NCI-H1105 (cell line): Measurements from ENCODE around the gene RASL12.
A peak's percentile ranks its signal among the peaks of the same experiment; 100 is the strongest.
"Not testable (repeated sequence)": the region's sequence is repeated elsewhere in the genome, so short reads cannot be mapped to it uniquely, and the experiment has no call there.

Source experiments
- DNase-seq: peaks from one replicate; lab custom pipeline; 2025; lab: John Stamatoyannopoulos, UW

RASL12 gene

DNA sequence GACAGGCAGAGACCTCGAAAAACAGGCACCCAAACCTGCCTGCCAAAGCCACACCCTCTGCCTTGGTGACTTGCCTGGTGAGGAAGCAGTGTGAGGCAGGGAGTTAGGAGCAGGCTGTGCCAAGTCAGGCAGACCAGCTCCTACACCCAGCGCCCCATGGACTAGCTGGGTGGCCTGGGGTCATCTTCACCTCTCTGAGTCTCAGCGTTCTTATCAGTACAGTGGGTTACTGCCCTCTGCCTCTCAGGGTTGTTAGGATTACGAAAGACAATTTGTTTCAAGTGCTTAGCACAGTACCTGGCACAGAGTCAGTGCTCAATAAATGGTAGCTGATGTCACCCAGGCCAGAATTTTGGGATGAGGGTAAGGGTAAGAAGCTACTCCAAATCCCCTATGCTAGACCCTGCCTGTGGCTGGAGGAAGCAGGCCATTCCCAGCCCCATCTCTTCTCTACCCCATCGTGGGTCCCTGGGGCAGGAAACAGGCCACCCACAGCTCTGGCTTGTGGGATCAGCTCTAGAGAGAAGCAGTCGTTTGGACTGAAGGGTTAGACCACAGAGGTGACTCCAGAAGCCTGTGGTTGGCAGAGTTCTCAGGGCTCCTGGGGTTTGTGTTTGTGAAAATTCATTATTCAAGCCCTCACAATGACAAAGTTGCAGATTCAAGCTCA, 12.5 kb downstream of the RASL12 start:
- no peak for DNase-seq

DNA sequence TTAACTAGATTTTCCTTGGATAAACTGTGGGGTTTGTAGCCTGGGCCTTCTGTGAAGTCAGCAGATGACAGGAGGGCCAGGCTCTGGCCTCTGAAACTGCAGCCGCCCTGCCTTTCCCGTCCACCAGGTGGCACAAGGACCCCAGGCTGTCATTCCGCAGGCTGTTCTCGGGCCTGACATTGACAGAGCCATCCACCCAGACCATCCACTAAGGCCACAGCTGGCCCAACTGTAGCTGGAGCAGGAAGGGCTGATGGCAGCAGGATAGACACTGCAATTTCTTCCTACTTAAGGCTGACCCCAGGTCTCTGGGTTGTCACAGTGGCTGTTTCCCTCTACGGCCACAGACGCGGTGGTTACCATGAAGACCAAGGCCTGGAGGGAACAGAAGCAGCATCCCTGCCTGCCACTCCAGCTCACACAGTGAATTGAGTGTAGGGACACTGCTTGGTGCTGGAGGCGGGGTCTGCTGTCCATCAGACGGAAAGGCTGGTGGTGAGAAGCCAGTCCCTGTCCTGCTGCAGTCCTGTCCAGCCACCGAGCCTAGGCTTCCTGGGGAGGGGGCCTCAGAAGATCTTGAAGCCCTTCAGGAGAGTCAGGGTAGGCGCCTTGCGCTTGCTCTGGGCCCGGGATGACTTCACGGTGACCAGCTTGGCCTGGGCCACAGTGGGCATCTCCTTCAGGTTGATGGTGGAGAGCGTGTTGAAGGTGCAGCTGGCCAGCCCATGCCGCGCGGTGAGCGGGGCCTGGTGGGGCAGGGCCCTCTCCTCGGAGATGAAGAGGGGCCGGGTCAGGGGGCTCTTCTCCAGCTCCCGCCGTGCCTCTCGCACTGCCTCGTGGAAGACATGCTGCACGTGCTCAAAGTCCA, 13.2 kb downstream of the RASL12 start:
- peak; percentile 40 for DNase-seq

DNA sequence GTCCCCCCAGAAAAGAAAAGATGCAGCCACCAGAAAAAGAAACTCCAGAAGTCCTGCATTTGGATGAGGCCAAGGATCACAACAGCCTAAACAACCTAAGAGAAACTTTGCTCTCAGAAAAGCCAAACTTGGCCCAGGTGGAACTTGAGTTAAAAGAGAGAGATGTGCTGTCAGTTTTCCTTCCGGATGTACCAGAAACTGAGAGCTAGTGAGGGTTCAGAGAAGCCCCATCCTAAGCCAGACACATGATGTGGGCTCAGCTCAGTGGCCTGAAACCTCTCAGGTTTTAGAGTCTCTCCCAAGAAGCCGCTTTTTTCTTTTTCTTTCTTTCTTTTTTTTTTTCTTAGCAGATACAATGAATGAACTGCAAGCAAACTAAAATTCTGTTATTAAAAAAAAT, 14.8 kb downstream of the RASL12 start:
- DNase-seq: no peak

DNA sequence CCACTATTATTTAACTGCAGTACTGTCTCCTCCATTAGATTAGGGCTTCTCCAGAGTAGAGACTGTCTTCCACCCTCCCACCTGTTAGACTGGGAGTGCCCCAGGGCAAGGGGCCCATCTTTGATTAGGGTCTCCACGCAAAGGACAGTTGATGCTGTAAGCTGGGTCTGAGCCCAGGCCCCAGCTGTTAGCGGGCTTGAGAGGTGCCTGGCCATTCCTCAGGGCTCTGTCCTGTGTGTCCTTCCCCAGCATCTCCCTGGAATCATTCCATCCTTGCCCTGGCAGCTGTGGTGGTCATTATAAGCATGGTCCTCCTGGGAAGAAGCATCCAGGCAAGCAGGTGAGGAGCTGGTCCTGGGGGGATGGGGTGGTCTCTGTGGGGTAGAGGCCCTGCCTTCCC, 16.5 kb downstream of the RASL12 start:
- DNase-seq: no peak

DNA sequence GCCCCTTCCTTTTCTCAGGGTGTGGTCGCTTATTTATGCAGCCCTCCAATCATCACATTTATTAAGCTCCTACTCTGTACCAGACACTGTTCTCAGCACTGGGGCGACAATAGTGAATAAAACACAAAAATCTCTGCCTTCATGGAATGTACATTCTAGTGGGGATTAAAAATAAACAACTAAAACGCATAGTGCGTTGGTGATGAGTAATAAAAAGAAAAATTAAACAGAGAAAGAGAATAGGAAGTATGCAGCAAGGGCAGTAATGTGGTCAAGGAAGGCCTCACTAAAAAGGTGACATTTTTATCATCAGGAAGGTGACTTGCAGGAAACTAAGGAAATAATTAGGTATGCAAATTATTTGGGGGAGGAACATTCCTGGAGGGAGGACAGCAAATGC, 17.5 kb downstream of the RASL12 start:
- DNase-seq: no peak

DNA sequence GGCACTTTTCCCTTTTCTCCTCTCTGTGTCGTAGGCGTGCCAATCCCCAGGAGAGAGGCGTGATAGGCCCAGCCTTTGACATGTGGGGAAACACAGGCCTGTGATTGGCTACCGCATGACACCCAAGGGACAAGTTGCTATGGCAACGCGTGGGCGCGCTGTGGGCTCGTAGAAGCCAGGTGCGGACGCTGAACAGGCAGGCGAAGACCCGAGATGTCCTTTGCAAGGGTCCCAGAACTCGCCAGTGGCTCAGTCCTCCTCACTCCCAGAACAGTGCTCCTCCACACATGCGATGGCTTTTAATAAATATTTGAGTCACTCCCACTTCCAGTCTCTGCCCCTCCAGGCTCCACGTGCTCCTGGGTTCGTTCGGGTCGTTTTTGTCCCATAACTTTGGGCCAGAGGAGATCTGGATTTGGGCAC, 18.4 kb downstream of the RASL12 start:
- peak; percentile 100 for DNase-seq

DNA sequence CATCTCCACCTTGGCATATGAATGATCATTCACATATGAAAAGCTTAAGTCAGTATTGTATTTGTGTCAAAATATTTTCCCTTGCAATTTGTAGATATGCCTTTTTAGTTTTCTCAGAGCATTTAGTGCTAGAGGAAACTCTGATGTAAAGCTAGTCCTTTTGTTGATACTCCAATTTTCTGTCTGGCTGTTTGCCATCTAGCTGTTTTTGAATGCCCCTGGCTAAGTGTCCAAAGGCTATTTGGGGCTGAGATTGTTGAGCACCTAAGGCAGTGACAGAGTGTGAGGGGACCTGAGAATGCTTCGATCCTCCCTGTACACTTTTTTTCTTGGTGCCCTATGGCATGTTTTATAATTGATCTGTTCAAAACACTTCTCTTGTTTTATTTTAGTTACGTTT, 19.6 kb downstream of the RASL12 start:
- peak; percentile 8 for DNase-seq

DNA sequence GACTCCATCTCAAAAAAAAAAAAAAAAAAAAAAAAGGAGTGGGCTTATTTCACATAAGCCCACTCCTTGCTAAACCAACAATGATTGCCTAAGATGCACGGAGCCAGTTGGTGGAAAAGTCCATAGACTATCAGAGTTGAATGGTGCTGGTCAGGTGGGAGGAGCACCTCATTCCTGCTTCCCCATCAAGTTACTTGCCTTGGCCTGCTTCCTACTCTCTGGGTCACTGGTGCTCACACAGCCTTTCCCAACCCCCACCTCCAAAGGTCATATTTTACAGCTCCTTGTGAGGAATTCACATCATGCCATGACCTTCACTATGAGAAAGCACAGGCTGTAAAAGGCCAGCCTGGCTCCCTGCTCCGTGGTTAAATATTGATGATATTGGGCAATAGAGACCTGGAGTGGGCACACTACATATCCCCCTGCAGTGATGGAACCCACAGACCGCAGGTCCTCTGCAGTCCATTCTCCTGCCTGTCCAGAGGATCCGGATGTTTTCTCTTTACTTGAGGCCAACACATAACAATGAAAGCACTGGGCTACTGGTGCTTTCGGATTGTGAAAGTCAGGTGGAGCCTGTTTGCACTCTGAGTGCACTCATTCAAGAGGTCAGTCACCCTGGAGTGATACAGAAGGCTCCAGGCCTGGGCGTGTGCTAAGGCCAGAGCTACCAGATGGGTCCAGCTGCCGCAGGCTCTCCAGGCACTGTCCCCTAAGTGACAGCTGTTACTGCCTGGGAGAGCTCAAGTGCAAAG, 22.9 kb downstream of the RASL12 start, which contains the start of gene SLC51B:
SLC51B (plus strand) TSS at position 664 of the 758 bp plus-strand sequence. CDS start 4,618 bp downstream, outside the sequence.
- DNase-seq: no peak

DNA sequence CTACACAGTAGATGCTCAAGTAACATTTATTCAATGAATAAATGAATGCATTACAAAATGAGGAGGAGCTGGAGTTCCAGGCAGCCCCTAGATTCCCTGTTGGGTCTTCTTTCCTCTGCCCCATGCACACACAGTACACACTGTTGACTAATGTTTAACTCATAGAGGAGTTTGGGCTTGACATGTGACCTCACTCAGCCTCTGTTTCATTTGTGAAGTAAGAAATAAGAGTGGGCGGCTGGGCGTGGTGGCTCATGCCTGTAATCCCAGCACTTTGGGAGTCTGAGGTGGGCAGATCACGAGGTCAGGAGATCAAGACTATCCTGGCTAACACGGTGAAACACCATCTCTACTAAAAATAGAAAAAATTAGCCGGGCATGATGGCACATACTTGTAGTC, 23.6 kb downstream of the RASL12 start:
- DNase-seq: not testable (repeated sequence)

DNA sequence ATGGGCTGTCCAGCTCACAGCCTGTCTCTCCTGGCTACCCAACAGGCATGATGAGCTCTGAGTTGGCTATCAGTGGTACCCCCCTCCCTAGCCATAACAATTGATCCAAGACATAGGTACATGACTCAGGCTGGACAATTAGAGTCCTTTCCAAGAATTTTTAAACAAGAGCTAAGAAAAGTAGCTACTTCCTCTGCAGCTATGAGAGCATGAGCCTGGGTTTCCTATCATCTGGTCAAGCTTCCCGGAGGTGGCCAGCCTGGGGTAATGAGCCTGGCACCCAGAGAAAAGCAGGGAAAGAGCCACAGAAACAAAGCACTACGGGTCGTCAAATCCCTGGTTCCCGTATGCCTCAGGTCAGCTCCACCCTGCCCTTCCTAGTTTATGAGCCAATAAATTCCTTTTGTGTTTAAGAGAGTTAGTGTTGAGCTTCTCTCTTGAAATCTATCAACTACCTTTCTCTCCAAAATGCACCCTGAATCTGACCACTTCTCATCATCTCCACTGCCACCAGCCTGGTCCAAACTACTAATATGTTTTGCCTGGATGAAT, 24.9 kb downstream of the RASL12 start:
- DNase-seq: no peak

DNA sequence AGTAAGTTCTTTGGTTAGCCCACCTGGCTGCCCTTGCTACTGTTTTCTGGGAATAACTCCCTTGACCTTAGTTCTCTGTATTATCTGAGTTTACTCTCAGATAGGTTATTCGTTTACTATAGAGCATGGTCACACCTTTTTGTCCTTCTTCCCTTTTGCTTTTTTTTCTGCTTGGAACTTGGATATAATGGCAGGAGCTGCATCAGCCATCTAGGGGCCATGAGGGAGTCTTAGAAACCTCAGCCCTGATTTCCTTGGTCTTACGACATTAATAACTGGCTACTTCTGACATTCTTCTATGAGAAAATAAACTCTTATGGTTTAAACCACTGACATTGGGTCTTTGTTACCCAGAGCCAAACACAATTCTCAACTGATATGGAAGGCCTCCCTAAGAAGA, 26.0 kb downstream of the RASL12 start:
- no peak for DNase-seq

DNA sequence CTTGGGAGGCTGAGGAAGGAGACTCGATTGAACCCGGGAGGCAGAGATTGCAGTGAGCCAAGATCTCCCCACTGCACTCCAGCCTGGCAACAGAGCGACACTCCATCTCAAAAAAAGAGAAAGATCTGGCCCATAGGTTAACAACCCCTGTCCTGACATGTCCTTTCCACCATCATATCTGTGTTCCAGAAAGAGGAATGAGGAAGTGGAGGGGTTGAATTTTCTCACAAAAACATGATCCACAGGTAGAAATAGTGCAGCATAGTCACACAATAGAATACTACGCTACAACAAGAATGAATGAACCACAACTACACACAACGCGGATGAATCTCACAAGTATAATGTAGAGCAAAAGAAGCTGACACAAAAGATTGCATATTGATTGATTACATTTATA, 27.3 kb downstream of the RASL12 start:
- DNase-seq: no peak

DNA sequence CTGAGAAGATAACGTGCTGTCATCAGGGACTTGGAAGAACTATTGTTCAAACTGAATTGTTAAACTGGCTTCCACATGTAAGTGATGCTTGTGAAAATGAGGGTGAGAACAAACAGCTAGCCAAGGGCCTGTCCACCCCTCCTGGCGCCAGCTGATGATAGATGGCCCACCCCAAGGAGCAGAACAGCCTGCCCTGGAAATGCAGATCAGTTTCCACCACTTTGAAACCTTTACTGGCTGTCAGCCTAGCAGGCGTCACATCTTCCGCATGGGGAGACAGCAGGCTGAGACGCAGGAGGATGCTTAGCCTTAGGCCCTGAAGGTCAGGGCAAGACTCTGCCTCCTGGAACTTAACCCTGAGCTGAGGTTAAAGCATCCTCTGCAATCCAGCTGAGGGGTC, 29.0 kb downstream of the RASL12 start:
- no peak for DNase-seq

DNA sequence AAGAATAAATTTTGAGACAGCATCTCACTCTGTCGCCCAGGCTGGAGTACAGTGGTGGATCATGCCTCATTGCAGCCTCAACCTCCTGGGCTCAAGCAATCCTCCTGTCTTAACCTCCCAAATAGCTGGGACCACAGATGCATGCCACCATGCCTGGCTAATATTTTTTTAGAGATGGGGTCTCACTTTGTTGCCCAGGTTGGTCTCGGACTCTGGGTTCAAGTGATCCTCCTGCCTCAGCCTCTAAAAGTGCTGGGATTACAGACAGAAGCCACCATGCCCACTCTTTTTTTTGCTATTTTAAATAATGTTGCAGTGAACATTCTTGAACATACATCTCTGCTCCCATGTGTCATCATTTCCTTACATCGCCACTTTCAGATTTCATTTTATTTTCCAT, 29.4 kb downstream of the RASL12 start:
- no peak for DNase-seq

DNA sequence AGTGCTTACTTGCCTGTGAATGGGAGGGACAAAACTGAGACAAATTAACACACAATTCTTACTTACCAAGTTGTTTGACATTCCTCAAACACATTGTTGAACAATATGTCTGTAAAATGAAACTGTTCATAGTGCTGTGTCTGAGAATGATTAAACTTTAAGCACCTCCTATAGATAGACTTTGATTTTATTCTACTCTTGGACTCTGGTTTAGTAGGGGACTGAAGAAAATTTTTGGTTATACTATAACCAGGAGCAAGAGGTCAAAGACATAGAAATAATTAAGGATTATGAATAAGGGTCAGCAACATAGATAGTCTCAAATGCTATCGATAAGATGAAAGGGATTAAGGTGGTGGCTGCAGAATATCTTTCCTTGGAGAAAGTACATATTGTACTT, 30.5 kb downstream of the RASL12 start:
- no peak for DNase-seq

DNA sequence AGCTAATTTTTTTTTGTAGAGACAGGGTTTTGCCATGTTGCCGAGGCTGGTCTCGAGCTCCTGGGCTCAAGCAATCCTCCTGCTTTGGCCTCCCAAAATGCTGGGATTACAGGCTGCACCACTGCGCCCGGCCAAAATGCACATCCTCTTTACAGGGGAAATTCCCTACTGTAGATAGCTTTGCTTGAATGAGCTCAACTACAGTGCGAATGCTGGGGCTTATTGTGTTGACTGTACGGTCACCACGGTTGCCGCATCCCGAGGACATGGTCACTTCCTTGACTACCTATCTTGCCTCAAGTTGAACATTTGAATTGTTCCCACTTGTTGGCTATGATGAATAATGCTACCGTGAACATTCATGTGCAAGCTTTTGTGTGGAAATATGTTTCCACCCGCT, 33.1 kb downstream of the RASL12 start:
- no peak for DNase-seq

DNA sequence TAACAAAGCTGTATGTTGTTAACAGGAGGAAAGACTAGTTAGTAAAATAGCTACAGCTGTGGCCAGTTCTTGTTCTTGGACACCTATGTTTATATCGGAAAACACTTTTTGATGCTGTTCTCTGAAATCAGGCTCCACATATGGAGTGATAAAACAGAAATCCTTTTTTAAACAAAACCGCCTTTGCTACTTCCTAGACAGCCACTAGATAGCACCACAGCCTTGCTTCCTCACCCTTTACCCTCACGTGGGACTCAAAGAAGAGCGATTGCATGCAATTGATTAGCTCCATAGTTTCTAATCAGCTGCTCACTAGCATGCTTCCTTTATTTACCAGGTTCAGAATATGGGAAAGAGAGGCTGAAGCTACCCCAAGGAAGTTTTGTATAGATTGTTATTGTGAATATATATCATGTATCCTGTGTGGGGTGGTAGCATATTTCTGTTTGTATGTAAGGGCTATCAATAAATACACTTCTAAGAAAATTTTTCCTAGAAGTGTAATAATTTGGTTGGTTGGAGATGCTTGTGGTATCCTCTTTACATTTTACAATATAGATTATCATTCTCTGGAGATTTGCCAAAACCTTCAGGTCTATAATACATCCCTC, 34.0 kb downstream of the RASL12 start:
- DNase-seq: peak; percentile 7

DNA sequence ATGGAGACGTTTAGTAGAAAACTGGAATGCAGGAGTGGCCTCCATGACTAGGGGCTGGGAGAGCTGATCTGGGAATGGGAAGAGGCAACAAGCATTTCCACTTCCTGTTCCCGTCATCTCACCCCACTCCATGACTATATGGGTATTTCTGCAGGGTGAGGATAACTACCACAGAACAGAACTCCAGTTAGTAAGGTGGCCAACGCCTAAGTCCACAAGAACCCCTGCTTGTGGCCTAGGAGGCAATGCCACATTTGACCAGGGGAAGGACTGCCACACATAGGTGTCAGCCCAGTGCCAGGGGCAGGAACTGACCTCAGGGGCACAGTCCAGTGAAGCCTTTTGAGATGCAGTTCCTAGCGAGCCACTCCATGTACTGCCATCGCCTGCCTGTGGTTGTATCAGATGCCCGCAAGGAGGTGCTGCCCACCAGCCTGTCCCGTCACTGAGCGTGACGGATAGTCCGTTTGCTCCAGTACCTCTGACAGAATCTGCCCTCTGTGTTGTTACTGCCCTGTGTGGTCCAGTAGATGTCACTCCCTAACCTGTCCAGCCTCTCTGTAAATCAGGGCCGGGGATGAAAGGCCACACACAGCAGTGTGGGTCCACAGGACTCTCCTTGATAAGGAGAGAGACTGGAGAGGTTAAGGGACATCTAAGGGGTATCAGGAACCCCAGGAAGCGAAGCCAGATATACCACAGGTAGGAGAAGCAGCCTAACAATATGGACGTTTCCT, 34.8 kb downstream of the RASL12 start:
- no peak for DNase-seq

DNA sequence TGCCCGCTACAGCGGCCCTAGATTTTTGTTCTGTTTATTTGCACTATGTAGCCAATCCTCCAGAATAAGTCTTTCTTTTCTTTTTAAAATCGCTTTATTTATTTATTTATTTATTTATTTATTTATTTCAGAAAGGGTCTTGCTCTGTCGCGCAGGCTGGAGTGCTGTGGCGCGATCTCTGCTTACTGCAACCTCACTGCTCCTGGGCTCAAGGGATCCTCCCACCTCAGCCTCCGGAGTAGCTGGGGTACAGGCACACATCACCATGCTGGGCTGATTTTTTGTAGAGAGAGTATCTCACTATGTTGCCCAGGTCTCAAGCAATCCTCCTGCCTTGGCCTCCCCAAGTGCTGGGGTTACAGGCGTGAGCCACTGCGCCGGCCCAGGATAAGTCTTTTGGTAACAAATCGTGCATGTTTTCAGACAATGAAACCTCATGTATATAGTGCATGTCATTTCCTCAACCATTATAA, 38.0 kb downstream of the RASL12 start:
- DNase-seq: no peak

DNA sequence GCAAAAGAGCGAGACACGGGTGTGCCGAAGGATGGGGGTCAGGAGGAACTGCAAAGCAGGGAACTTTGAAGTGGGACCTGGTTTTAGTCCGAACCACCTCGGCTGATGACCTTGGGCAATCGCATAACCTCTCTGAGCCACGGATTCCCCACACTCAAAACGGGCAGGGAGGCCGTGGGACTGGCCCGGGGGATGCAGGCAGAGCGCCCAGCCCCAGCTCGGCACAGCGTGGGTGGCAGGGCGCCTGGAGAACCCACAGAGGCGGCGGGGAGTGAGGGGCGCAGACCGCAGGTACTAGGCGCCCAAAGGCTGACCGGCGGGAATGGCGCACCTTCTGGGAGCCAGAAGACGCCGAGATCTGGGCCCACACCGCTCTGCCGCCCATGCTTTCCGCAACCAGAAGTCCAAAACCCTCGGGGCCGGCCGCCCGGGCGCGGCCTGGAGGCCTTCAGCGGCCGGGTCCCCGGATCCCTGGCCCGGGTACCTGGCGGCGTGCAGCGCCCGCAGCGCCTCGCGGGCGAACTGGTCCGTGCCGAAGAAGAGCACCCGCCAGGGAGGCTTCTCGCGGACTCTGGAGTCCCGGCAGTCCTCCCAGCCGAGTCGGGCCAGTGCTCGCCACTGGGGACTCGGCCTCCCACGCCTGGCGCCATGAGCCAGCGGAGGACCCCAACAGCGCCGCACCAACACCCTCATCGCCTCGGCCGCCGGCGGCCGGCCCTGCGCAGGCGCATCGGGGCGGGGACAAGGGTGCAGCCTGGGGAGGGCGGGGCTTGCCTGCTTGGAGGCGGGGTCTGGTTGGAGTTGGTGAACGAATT, 38.7 kb downstream of the RASL12 start, which contains the start of gene MTFMT:
MTFMT (minus strand) TSS at position 719 of the 815 bp plus-strand sequence; CDS start at position 693, 26 bp downstream.
- DNase-seq: peak; percentile 88
